ENCODE results near the gene HTRA1. TPM values are rescaled to one million over a fixed set of nuclear protein-coding genes. Genes with fewer than 3 reads are reported as not detected.

HTRA1 gene
- total RNA-seq, 2 donors from 2014 or later, result 282 to 473 TPM

DNA sequence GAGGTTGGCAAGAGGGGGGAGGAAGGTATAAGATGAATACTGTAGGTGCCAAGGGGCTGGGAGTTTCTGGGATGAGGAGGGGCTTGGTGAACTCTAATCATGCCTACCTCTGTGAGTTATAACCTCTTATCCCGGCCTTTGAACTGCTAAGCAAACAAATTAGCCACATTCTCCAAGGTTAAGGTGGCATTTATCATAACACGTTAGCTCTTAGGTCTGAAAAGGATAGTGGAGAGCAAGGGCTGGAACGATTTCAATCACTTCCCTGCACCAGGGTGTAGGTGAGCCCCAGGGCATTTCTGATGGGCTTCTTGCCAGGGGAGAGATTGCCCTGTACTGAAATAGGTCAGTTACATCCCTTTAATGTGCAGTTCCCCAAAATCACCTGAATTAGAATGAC lies 70.6 kb downstream of the HTRA1 start:
- H3K27ac ChIP-seq, result no peak overlapping the region
- DNase-seq (ENCODE audit: low spot score), result no peak
- no peaks in the 10 kb centered on the region for H3K9me3 ChIP-seq
- no peak for ATAC-seq (ENCODE audit: insufficient number of reproducible peaks, low FRiP score, low read depth)
- H3K4me1 ChIP-seq (ENCODE audit: control insufficient read depth in 1 of 2, low read depth in 2 of 2), result no peaks in the 10 kb centered on the region
- TF ChIP-seq, protein P1, sequence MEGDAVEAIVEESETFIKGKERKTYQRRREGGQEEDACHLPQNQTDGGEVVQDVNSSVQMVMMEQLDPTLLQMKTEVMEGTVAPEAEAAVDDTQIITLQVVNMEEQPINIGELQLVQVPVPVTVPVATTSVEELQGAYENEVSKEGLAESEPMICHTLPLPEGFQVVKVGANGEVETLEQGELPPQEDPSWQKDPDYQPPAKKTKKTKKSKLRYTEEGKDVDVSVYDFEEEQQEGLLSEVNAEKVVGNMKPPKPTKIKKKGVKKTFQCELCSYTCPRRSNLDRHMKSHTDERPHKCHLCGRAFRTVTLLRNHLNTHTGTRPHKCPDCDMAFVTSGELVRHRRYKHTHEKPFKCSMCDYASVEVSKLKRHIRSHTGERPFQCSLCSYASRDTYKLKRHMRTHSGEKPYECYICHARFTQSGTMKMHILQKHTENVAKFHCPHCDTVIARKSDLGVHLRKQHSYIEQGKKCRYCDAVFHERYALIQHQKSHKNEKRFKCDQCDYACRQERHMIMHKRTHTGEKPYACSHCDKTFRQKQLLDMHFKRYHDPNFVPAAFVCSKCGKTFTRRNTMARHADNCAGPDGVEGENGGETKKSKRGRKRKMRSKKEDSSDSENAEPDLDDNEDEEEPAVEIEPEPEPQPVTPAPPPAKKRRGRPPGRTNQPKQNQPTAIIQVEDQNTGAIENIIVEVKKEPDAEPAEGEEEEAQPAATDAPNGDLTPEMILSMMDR (IDR thresholded peaks at IDR 0.05), result no peak
- no peaks in the 10 kb centered on the region for H3K36me3 ChIP-seq
- no peaks in the 10 kb centered on the region for H3K27me3 ChIP-seq (replicated peaks; ENCODE audit: insufficient read depth)
- H3K4me3 ChIP-seq, result no peak overlapping the region

DNA sequence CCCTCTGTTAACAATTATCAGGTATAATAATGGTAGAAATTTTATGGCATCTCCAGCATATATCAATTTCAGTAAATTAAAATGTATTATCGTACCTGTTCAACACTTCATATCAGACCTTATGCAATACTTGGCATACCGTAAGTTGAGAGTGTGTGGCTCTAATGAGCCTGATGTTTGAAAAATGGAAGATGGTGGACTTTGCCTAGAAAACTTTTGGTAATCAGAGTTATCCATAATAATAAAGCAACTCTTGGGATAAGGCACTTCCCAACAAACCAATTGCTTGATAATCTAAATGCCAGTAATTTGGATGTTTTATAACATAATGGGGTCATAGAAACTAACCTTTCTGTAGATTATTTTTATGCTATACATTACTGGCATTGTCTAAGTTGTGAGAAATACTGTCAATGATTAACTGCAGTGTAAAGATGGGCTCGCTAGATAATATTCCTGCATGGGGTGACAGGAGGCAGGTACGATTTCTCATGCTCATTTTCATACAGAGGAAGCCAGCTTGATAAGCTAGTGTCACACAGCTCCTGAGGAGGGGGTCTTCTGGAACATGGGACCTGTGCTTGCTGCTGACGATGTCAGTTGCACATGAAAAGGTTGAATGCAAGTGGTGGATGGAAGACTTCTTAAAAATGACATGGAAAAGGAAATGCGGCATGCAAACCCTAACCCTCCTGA lies 71.4 kb downstream of the HTRA1 start:
- ATAC-seq (ENCODE audit: insufficient number of reproducible peaks, low FRiP score, low read depth) (no peak), DNase-seq (ENCODE audit: low spot score) (no peak)
- Histone ChIP-seq H3K4me1 (ENCODE audit: control insufficient read depth in 1 of 2, low read depth in 2 of 2) (no peaks in the 10 kb centered on the region), H3K27ac (no peak overlapping the region), H3K9me3 (no peaks in the 10 kb centered on the region), H3K36me3 (no peaks in the 10 kb centered on the region), H3K4me3 (no peak overlapping the region), H3K27me3 (replicated peaks; ENCODE audit: insufficient read depth) (no peaks in the 10 kb centered on the region)
- TF ChIP-seq, protein P1 (IDR thresholded peaks at IDR 0.05), result no peak

DNA sequence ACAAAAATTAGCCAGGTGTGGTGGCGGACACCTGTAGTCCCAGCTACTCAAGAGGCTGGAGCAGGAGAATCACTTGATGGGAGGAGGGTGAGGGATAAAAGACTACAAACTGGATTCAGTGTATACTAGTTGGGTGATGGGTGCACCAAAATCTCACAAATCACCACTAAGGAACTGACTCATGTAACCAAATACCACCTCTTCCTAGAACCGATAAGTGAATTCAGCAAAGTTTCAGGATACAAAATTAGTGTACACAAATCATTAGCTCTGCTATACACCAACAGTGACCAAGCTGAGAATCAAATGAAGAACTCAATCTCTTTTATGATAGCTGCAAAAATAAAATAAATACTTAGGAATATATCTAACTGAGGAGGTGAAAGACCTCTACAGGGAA lies 76.2 kb downstream of the HTRA1 start:
- ATAC-seq (ENCODE audit: insufficient number of reproducible peaks, low FRiP score, low read depth) (no peak), DNase-seq (ENCODE audit: low spot score) (no peak)
- Histone ChIP-seq H3K36me3 (no peaks in the 10 kb centered on the region), H3K4me3 (no peak overlapping the region), H3K27me3 (replicated peaks; ENCODE audit: insufficient read depth) (no peaks in the 10 kb centered on the region), H3K4me1 (ENCODE audit: control insufficient read depth in 1 of 2, low read depth in 2 of 2) (no peaks in the 10 kb centered on the region), H3K27ac (no peak overlapping the region), H3K9me3 (no peaks in the 10 kb centered on the region)
- TF ChIP-seq, protein P1 (IDR thresholded peaks at IDR 0.05), result no peak

DNA sequence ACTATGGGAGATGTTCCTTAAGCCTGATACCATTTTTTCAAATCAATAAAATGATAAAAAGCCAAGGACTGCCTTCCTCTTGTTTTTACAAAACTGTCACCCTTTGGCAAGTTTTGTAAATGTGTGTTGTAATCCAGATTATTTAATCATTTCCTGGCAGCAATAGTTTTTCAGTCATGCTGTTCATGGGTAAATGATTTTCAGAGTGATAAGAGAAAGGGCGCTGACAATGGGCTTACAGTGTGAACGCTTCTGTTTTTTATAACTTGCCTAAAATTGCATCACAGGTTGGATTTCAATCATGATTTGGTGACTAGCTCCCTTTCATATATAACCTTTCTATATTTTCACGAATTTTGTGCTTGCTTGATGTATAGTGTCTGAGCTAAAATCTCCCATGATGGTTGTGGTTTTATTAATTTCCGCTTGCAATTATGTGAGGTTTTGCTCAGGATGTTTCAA lies 80.2 kb downstream of the HTRA1 start:
- H3K27me3 ChIP-seq (replicated peaks; ENCODE audit: insufficient read depth), result no peaks in the 10 kb centered on the region
- H3K27ac ChIP-seq, result no peak overlapping the region
- DNase-seq (ENCODE audit: low spot score) (no peak), ATAC-seq (ENCODE audit: insufficient number of reproducible peaks, low FRiP score, low read depth) (no peak)
- no peaks in the 10 kb centered on the region for H3K4me1 ChIP-seq (ENCODE audit: control insufficient read depth in 1 of 2, low read depth in 2 of 2)
- H3K36me3 ChIP-seq, result no peaks in the 10 kb centered on the region
- no peak overlapping the region for H3K4me3 ChIP-seq
- TF ChIP-seq, protein P1 (IDR thresholded peaks at IDR 0.05), result no peak
- no peaks in the 10 kb centered on the region for H3K9me3 ChIP-seq

DNA sequence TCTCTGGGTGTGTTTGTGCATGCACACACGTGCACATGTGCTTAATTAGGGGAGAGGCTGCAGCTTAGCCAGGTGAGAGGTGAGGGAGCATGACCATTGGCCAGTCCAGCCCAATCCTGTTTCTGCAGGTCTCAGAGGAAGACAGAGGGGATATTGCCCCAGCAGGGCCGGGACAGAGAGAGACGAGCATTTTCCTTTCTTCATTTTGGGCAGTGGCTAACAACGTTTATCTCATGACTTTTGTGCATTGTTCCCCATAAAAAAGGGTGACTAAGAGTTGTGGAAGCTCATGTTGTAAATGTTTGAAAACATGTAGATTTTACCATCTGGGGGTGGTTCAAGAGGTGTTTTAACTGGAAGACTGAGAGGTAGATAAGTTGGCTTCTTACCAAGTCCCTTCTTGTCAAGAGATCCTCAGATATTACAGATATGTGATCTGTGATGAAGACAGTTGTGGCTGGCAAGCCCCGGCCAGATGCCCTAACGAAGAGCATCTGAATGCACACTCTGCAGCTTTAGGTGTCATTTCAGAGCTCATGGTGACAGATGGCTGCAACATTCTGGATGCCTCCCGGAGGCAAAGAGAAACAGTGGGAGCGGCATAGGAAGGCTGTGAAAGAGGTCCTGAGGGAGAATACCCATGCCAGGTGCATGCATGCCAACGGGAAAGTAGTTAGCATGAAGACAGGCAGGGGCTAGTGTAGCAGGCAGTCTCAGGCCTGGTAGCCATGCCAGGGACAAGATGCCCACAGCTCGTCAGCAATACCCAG lies 82.5 kb downstream of the HTRA1 start:
- Histone ChIP-seq H3K27me3 (replicated peaks; ENCODE audit: insufficient read depth) (no peaks in the 10 kb centered on the region), H3K9me3 (no peaks in the 10 kb centered on the region), H3K4me1 (ENCODE audit: control insufficient read depth in 1 of 2, low read depth in 2 of 2) (no peaks in the 10 kb centered on the region), H3K27ac (no peak overlapping the region), H3K36me3 (no peaks in the 10 kb centered on the region), H3K4me3 (no peak overlapping the region)
- DNase-seq (ENCODE audit: low spot score), result no peak
- TF ChIP-seq, protein P1 (IDR thresholded peaks at IDR 0.05), result no peak
- no peak for ATAC-seq (ENCODE audit: insufficient number of reproducible peaks, low FRiP score, low read depth)
